Ureter (tissue), 1 donor: ENCODE measurements around the gene CENPO. TPM values are rescaled to one million over a fixed set of nuclear protein-coding genes. Genes with fewer than 3 reads are reported as not detected.
A peak's percentile ranks its signal among the peaks of the same experiment; 100 is the strongest.

Experiments
- DNase-seq: peaks from one replicate; pipeline ENCODE4 v3.0.0-alpha.2; 2020; ENCODE audit warnings: low spot score
- total RNA-seq: library from RNA; stranded (reverse); gene quantifications from one replicate; pipeline ENCODE4 v1.2.4, GENCODE V29; 2023
- donor health status: DM: yes; HTN: yes; CAD: no.

Gene CENPO, protein sequence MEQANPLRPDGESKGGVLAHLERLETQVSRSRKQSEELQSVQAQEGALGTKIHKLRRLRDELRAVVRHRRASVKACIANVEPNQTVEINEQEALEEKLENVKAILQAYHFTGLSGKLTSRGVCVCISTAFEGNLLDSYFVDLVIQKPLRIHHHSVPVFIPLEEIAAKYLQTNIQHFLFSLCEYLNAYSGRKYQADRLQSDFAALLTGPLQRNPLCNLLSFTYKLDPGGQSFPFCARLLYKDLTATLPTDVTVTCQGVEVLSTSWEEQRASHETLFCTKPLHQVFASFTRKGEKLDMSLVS
- 7.7 TPM for total RNA-seq

DNA sequence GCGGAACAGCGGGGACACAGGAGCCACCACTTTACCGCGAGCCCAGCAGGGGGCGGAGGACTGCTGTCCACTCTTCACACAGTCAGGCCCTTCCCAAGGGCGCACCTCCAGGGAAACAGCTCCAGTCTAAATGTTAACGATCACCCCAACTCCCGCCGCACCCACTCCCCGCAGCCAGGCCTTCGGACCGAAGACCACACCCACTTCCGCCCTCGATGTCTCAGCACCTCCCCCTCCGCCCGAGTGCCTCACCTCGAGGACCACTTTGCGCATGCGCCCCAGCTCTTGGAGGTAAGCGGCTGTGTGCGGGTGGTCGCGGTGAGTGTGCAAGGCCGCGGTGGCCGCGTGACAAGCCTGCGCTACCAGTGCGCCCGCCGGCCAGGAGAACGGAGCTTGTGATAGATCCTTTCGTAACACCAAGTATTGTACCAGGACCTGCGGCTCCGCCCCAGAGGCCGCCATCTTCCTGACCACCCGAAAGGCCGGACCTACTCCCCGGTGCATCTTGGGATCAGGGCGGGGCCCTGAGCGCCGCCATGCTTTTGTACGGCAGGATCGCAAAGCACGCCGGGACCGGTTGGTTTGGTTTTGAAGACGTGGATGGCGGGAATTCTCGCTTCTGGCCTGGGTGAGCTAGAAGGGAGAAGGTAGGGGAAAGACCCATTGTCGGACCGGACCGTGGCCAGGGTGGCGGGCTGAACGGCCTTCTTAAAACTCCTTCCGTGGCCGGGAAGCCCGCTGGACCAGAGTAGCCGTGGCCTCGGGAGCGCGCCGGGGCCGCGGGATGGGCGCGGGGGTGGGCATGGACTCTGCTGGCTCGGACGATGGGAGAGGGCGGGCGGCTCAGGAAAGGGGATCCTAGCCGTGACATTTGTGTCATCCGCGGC, at the start of gene CENPO, which contains the start of gene PTRHD1:
CENPO (plus strand) TSS at position 552 of the 887 bp plus-strand sequence. CDS start 495 bp downstream, outside the sequence.
PTRHD1 (minus strand) TSS at position 518 of the 887 bp plus-strand sequence; CDS start at position 504, 14 bp downstream.
- DNase-seq = peak; percentile 95

DNA sequence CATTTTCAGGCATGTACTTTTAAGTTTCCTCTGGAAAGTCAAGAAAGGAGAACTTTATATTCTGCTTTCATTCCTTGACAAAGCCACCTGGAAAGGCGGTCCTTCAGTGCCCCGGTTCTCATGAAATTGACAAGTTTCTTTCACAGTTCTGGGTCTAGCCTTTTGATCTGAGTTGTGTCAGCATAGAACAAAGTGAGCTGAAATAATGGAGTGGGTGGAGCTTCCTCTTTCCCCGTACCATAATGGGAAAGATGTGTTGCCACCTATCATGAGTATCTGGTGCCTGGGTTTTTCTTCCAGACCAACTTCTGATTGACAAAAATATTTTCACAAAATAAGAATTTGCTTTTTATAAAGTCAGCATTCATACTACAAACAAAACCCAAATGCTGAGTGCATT, 49.3 kb upstream of the CENPO start:
- DNase-seq = no peak

GRCh38 chr2:24744356-24744755, 48.9 kb upstream of the CENPO start:
- DNase-seq = no peak

- no peak for DNase-seq
Measured at GRCh38 chr2:24745825-24746224, 47.4 kb upstream of the CENPO start.

DNA sequence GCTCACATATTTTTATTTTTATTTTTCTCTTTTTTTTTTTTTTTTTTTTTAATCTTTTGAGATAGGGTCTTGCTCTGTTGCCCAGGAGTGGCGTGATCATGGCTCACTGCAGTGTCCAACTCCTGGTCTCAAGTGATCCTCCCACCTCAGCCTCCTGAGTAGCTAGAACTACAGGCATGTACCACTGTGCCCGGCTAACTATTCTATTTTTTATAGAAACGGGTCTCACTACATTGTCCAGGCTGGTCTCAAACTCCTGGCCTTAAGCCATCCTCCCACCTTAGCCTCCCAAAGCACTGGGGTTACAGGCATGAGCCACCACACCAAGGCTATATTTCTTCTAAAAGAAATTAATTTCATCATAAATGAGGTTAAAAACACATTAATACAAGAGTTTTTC, 45.9 kb upstream of the CENPO start:
- DNase-seq = no peak

GRCh38 chr2:24749069-24749691, 44.0 kb upstream of the CENPO start:
- no peak for DNase-seq

DNA sequence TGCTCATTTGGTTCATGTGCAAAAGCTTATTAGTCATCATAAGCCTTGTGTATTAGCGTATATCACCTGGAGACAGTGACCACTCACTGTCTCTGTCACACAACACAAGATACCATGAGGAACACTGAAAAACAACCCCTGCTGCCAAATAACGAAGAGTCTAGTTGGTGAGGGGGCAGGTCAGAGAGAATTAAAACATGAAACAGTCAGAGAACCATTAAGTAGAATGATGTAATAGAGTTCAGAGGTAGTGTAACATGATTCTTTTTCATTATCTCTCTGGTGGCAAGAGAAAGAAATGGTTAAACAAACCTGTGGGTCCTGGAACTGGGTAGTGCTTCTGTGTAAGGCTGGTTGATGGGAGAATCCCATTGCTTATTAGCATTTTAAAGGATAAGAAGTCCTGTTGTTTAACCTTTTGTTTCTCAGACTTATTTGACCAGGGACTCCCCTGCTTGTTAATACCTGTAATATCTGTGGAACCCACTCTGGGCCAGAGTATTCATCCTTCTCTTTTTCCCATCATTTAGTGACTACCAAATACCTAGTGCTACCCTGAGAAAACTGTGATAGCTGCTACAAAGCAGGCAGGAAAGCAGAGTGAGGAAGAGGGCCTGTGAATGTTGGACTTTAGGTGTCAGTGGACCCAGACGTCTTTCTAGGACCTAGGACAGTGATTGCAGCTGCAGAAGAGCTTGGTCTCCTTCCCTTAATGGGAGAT, 38.1 kb upstream of the CENPO start:
- no peak for DNase-seq

- no peak for DNase-seq
Measured at GRCh38 chr2:24756789-24757188, 36.4 kb upstream of the CENPO start.

DNA sequence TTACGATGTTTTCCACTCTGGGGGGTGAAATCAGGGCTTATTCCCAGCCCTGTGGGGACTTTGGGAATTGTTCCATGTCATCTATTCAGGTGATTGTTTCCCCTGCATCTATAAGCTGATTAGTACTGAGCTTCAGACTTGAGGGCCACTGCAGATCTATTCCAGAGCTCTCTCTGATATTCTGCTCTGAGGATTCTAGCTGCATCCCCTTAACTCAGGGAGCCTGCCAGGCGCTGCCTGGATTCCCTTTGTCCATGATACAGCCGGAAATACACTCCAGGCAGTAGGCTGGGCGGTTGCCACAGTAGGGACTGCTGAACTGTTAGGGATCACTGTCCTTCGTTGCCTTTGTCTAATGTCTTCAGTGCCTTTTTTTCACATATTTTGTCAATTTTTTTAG, 31.4 kb upstream of the CENPO start:
- no peak for DNase-seq

DNA sequence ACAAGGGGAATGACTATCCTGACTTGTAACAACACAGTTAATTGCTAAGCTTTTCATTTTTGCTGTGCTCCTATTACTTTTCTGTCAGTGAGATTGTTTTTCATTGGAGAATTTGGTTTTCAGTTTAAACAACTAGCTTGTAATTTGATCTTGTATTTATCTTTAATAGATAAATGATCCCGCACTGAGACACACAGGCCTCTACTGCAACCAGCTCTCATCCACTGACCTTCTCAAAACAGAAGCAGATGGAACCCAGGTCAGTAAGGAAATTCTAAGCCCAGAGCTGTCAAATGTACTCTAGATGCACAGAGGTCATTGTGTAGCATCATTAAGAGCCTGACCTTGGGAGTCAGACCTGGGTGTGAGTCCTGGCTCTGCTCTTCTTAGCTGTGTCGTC, 30.7 kb upstream of the CENPO start:
- DNase-seq = no peak

GRCh38 chr2:24763843-24764242, 29.4 kb upstream of the CENPO start:
- no peak for DNase-seq

- DNase-seq = no peak
Measured at GRCh38 chr2:24766609-24767008, 26.6 kb upstream of the CENPO start.

GRCh38 chr2:24768013-24768412, 25.2 kb upstream of the CENPO start:
- DNase-seq = no peak

DNA sequence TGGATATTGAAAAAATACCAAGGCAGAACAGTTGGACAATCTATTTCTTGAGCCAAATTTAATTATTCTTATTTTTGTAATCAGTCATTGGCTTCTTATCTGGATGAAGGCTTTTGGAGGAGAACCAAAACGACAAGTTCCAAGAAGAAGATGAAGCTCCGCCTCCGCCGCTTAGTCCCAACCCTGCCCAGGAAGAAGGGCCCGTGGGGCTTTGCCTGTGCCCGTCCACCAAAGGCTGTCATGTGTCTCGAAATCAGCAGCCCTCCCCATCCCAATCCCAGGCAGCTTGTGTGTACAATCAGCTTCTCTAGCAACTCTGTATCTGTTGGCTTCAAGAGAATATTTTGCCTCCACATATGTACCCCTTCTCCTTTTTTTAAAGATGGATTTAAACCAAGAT, 24.6 kb upstream of the CENPO start:
- DNase-seq = no peak

DNA sequence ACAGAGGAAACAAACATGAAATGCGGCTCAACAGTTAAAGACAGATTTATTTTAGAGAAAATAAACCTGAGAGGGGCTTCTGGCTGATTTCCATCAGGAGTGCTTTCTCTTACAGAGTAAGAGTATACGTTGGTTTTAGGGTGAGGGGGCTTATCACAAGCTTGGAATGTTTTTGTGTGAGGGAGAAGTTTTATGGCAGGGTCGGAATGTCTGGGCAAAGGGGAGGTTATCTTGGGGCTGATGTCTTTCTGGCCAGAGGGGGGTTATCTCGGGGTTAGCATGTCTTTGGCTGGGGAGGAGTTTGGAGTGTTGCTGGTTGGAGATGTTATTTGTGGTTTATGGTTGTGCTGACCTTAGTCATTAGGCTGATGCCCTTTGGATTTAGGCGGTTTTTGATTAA, 22.2 kb upstream of the CENPO start:
- no peak for DNase-seq

GRCh38 chr2:24771764-24772586, 21.2 kb upstream of the CENPO start:
- DNase-seq = no peak

GRCh38 chr2:24774373-24774772, 18.9 kb upstream of the CENPO start:
- no peak for DNase-seq

DNA sequence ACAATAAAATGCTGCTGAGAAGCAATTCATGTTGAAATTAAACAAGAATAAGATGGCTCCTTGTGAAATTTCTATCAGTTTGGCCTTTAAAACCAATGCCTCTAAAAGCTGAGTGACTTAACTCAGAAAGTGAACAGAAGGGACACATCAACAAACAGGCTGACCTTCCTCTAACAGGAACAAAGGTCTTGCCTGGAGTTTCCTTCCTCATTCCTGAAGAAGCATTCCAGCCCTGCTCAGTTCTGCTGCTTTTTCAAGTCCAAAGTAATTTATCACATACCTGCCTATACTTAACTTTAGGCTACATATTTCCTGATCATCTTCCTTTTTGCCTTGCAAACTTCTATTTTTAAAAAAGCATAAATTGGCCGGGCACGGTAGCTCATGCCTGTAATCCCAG, 14.1 kb upstream of the CENPO start:
- no peak for DNase-seq

GRCh38 chr2:24783641-24784040, 9.6 kb upstream of the CENPO start:
- DNase-seq = no peak

- no peak for DNase-seq
Measured at GRCh38 chr2:24785671-24786321, 7.4 kb upstream of the CENPO start.
